Measurements from ENCODE around the gene NDUFS8. TPM values are rescaled to one million over a fixed set of nuclear protein-coding genes. Genes with fewer than 3 reads are reported as not detected.

Gene NDUFS8
- total and polyA plus RNA-seq, 2 experiments from 2014 or later, result 111 to 286 TPM

- TF ChIP-seq EZH2 (IDR thresholded peaks at IDR 0.05; ENCODE audit: borderline replicate concordance) (no peak), CTCF (IDR thresholded peaks at IDR 0.05; ENCODE audit: poor library complexity) (no peak), EZH2phosphoT487 (IDR thresholded peaks at IDR 0.05; ENCODE audit: low read depth, severe bottlenecking, unreplicated experiment) (no peak)
- Histone ChIP-seq H4K20me1 (ENCODE audit: insufficient read depth, poor library complexity, severe bottlenecking) (no peaks in the 10 kb centered on the region), H3K4me1 (ENCODE audit: insufficient read depth) (peaks cover 54% of the 10 kb centered on the region), H3K27ac (peak overlapping the region; percentile 81), H3K9me3 (ENCODE audit: low read depth) (no peaks in the 10 kb centered on the region), H3K27me3 (no peaks in the 10 kb centered on the region), H2AFZ (no peak overlapping the region), H3K9me2 (replicated peaks; ENCODE audit: insufficient read depth) (no peaks in the 10 kb centered on the region), H3K4me3 (no peak overlapping the region), H3K36me3 (replicated peaks; ENCODE audit: insufficient read depth, low read depth) (no peaks in the 10 kb centered on the region), H3K4me2 (peak overlapping the region; percentile 33), H3K79me2 (no peaks in the 10 kb centered on the region)
- DNase-seq (ENCODE audit: low spot score), result no peak
- 88% methylated on average over 17 of the region's 17 CpGs for WGBS (ENCODE audit: low lambda C conversion rate, missing lambda C conversion rate)
Observed at GRCh38 chr11:68012044-68012842, 18.2 kb upstream of the NDUFS8 start.

GRCh38 chr11:68012843-68013610 lies 17.5 kb upstream of the NDUFS8 start:
- DNase-seq (ENCODE audit: low spot score), result peak; percentile 84
- H3K9me2 ChIP-seq (replicated peaks; ENCODE audit: insufficient read depth), result no peaks in the 10 kb centered on the region
- H3K27ac ChIP-seq, result peak overlapping the region; percentile 81
- H2AFZ ChIP-seq, result no peak overlapping the region
- H4K20me1 ChIP-seq (ENCODE audit: insufficient read depth, poor library complexity, severe bottlenecking), result no peaks in the 10 kb centered on the region
- H3K36me3 ChIP-seq (replicated peaks; ENCODE audit: insufficient read depth, low read depth), result no peaks in the 10 kb centered on the region
- no peaks in the 10 kb centered on the region for H3K9me3 ChIP-seq (ENCODE audit: low read depth)
- TF ChIP-seq CTCF (IDR thresholded peaks at IDR 0.05; ENCODE audit: poor library complexity) (no peak), EZH2phosphoT487 (IDR thresholded peaks at IDR 0.05; ENCODE audit: low read depth, severe bottlenecking, unreplicated experiment) (no peak), EZH2 (IDR thresholded peaks at IDR 0.05; ENCODE audit: borderline replicate concordance) (no peak)
- WGBS (ENCODE audit: low lambda C conversion rate, missing lambda C conversion rate), result 50% methylated on average over 15 of the region's 16 CpGs
- no peaks in the 10 kb centered on the region for H3K79me2 ChIP-seq
- no peaks in the 10 kb centered on the region for H3K27me3 ChIP-seq
- H3K4me1 ChIP-seq (ENCODE audit: insufficient read depth), result peaks cover 54% of the 10 kb centered on the region
- no peak overlapping the region for H3K4me3 ChIP-seq
- H3K4me2 ChIP-seq, result peak overlapping the region; percentile 33

- peaks cover 54% of the 10 kb centered on the region for H3K4me1 ChIP-seq (ENCODE audit: insufficient read depth)
- no peaks in the 10 kb centered on the region for H3K27me3 ChIP-seq
- no peak overlapping the region for H3K4me3 ChIP-seq
- no peaks in the 10 kb centered on the region for H3K79me2 ChIP-seq
- 91% methylated on average over 14 of the region's 14 CpGs for WGBS (ENCODE audit: low lambda C conversion rate, missing lambda C conversion rate)
- H3K27ac ChIP-seq, result peak overlapping the region; percentile 27
- no peaks in the 10 kb centered on the region for H4K20me1 ChIP-seq (ENCODE audit: insufficient read depth, poor library complexity, severe bottlenecking)
- TF ChIP-seq EZH2 (IDR thresholded peaks at IDR 0.05; ENCODE audit: borderline replicate concordance) (no peak), EZH2phosphoT487 (IDR thresholded peaks at IDR 0.05; ENCODE audit: low read depth, severe bottlenecking, unreplicated experiment) (no peak)
- H3K4me2 ChIP-seq, result peak overlapping the region; percentile 33
- H3K9me3 ChIP-seq (ENCODE audit: low read depth), result no peaks in the 10 kb centered on the region
- no peaks in the 10 kb centered on the region for H3K36me3 ChIP-seq (replicated peaks; ENCODE audit: insufficient read depth, low read depth)
- H3K9me2 ChIP-seq (replicated peaks; ENCODE audit: insufficient read depth), result no peaks in the 10 kb centered on the region
- H2AFZ ChIP-seq, result no peak overlapping the region
- no peak for DNase-seq (ENCODE audit: low spot score)
Observed at GRCh38 chr11:68013611-68014156, 16.8 kb upstream of the NDUFS8 start.
